AG10803 (cell line): ENCODE data around the gene AP2M1.

Experiments
- DNase-seq: peaks from one replicate; pipeline ENCODE4 v3.0.0; 2010; ENCODE audit warnings: low read depth
- H3K4me3 ChIP-seq: 2 replicates; pipeline ENCODE4 v1.5.1; 2011; ENCODE audit warnings: mild to moderate bottlenecking, low read length, control low read depth
- CTCF ChIP-seq: conservative IDR thresholded peaks from 2 replicates; pipeline ENCODE4 v1.5.1; 2011; ENCODE audit warnings: mild to moderate bottlenecking, low read length, control low read depth, inconsistent platforms

Gene AP2M1

GRCh38 chr3:184231671-184232070, 57.0 kb downstream of the AP2M1 start:
- TF ChIP-seq CTCF, result no peak
- no peak overlapping the region for H3K4me3 ChIP-seq
- DNase-seq, result no peak

- no peak for DNase-seq
Measured at GRCh38 chr3:184233127-184233843, 58.6 kb downstream of the AP2M1 start.

More at GRCh38 chr3:184233127-184233843, 58.6 kb downstream of the AP2M1 start:
- no peak for TF ChIP-seq CTCF
- no peak overlapping the region for H3K4me3 ChIP-seq
